ENCODE results near the gene PIEZO2. TPM values are rescaled to one million over a fixed set of nuclear protein-coding genes. Genes with fewer than 3 reads are reported as not detected.

The PIEZO2 gene
- total RNA-seq, 1 experiment from 2014 or later, result 0.11 TPM

DNA sequence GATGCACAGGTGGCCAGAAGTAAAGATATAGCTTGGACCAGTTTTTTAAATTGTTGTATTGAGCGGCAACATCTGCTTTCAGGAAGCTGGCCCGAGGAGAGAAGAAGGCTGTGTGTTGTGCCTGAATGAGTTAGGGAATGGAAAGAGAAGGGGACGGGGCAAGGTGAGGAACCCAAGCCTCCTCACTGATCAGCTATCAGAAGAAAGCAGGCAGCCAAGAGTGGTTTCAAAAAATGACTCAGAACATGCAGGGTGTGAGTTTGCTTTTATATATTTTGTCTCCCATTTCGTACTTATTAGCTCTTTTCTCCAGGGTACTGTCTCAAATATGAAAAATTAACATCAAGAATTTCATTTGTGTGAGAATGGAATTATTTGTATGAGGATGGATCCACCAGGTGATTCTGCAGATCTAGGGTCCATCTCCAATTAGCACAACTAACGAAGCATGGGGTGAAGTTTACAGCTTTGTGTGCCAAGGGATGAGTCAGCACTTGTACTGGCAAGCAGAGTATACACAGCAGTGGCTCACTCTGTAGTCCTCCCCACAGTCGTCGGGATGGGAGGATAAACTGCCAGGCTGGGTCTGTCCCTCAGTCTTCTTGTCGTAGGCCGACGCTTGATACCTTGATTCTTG, 175.7 kb downstream of the PIEZO2 start:
- POLR2A ChIA-PET, result no interaction called here
- no peak overlapping the region for H3K27ac Mint-ChIP-seq (ENCODE audit: unreplicated experiment)
- H3K36me3 Mint-ChIP-seq (ENCODE audit: insufficient read depth, unreplicated experiment), result no peaks in the 10 kb centered on the region
- Histone ChIP-seq H3K4me1 (no peaks in the 10 kb centered on the region), H3K36me3 (ENCODE audit: control insufficient read depth, insufficient read depth, low read length) (no peaks in the 10 kb centered on the region), H3K4me3 (ENCODE audit: low read depth, low read length) (no peak overlapping the region), H3K9me3 (peaks cover 3% of the 10 kb centered on the region; the same call in 1 of the 2 replicates), H3K27me3 (replicated peaks; ENCODE audit: control insufficient read depth, insufficient read depth, low read length) (no peaks in the 10 kb centered on the region)
- CTCF ChIA-PET, result no interaction called here
- no peak overlapping the region for H3K4me3 Mint-ChIP-seq (ENCODE audit: unreplicated experiment)
- DNase-seq, result no peak
- H3K27me3 Mint-ChIP-seq (ENCODE audit: insufficient read depth, unreplicated experiment), result no peaks in the 10 kb centered on the region
- no peaks in the 10 kb centered on the region for H3K4me1 Mint-ChIP-seq (ENCODE audit: low read depth, unreplicated experiment)
- TF ChIP-seq, protein P1, sequence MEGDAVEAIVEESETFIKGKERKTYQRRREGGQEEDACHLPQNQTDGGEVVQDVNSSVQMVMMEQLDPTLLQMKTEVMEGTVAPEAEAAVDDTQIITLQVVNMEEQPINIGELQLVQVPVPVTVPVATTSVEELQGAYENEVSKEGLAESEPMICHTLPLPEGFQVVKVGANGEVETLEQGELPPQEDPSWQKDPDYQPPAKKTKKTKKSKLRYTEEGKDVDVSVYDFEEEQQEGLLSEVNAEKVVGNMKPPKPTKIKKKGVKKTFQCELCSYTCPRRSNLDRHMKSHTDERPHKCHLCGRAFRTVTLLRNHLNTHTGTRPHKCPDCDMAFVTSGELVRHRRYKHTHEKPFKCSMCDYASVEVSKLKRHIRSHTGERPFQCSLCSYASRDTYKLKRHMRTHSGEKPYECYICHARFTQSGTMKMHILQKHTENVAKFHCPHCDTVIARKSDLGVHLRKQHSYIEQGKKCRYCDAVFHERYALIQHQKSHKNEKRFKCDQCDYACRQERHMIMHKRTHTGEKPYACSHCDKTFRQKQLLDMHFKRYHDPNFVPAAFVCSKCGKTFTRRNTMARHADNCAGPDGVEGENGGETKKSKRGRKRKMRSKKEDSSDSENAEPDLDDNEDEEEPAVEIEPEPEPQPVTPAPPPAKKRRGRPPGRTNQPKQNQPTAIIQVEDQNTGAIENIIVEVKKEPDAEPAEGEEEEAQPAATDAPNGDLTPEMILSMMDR (IDR thresholded peaks at IDR 0.05; ENCODE audit: insufficient read depth in 1 of 2, low read depth in 1 of 2, low read length in 1 of 2, severe bottlenecking in 1 of 2, unreplicated experiment in 1 of 2), result no peak
- intact Hi-C loops (cut with micrococcal nuclease; ENCODE audit: unreplicated experiment), result no loop called here
- no TSS peak for BruUV-seq (replicated peaks)
- H3K9me3 Mint-ChIP-seq (ENCODE audit: unreplicated experiment), result no peaks in the 10 kb centered on the region

DNA sequence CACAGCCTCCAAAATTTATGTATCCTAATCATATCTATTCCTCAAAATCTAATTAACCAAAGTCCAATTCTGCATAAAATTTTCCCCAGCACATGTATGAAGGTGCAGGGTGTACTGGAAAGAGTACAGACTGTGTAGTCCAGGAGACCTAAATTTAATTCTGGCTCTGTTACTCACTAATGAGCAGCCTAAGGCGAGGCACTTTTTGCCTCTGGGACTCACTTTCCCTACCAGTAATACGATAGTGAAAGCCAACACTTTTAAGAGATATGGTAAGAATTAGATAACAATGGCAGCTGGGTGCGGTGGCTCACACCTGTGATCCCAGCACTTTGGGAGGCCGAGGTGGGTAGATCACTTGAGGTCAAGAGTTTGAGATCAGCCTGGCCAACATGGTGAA, 177.7 kb downstream of the PIEZO2 start:
- no peaks in the 10 kb centered on the region for H3K9me3 Mint-ChIP-seq (ENCODE audit: unreplicated experiment)
- no peak for DNase-seq
- ChIA-PET CTCF (no interaction called here), POLR2A (no interaction called here)
- H3K27me3 Mint-ChIP-seq (ENCODE audit: insufficient read depth, unreplicated experiment), result no peaks in the 10 kb centered on the region
- BruUV-seq (replicated peaks), result no TSS peak
- no peaks in the 10 kb centered on the region for H3K36me3 Mint-ChIP-seq (ENCODE audit: insufficient read depth, unreplicated experiment)
- no peaks in the 10 kb centered on the region for H3K4me1 Mint-ChIP-seq (ENCODE audit: low read depth, unreplicated experiment)
- intact Hi-C loops (cut with micrococcal nuclease; ENCODE audit: unreplicated experiment), result no loop called here
- H3K27me3 ChIP-seq (replicated peaks; ENCODE audit: control insufficient read depth, insufficient read depth, low read length), result no peaks in the 10 kb centered on the region
- TF ChIP-seq, protein P1 (IDR thresholded peaks at IDR 0.05; ENCODE audit: insufficient read depth in 1 of 2, low read depth in 1 of 2, low read length in 1 of 2, severe bottlenecking in 1 of 2, unreplicated experiment in 1 of 2), result no peak
- no peak overlapping the region for H3K4me3 ChIP-seq (ENCODE audit: low read depth, low read length)
- no peaks in the 10 kb centered on the region for H3K36me3 ChIP-seq (ENCODE audit: control insufficient read depth, insufficient read depth, low read length)
- H3K9me3 ChIP-seq, result peaks cover 10% of the 10 kb centered on the region; the same call in 1 of the 2 replicates
- H3K4me1 ChIP-seq, result no peaks in the 10 kb centered on the region
- H3K27ac Mint-ChIP-seq (ENCODE audit: unreplicated experiment), result no peak overlapping the region
- no peak overlapping the region for H3K4me3 Mint-ChIP-seq (ENCODE audit: unreplicated experiment)

DNA sequence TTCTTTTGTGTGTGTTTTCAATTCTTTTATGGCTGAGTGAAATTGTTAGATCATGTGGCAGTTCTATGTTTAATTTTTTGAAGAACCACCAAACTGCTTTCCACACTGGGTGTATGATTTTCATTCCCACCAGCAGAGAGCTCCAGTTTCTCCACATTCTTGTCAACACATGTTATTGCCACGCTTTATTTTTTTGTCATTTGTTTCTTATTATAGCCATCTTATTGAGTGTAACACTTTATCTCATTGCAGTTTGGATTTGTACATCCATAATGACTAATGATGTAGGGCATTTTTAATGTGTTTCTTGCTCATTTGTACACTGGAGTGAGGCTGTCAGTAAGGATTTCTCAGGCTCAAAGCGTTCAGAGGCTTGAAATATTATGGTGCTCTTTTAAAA, 184.2 kb downstream of the PIEZO2 start:
- no peaks in the 10 kb centered on the region for H3K4me1 Mint-ChIP-seq (ENCODE audit: low read depth, unreplicated experiment)
- no peaks in the 10 kb centered on the region for H3K36me3 Mint-ChIP-seq (ENCODE audit: insufficient read depth, unreplicated experiment)
- TF ChIP-seq, protein P1 (IDR thresholded peaks at IDR 0.05; ENCODE audit: insufficient read depth in 1 of 2, low read depth in 1 of 2, low read length in 1 of 2, severe bottlenecking in 1 of 2, unreplicated experiment in 1 of 2), result no peak
- no peak overlapping the region for H3K4me3 Mint-ChIP-seq (ENCODE audit: unreplicated experiment)
- POLR2A ChIA-PET, result no interaction called here
- no peaks in the 10 kb centered on the region for H3K36me3 ChIP-seq (ENCODE audit: control insufficient read depth, insufficient read depth, low read length)
- CTCF ChIA-PET, result no interaction called here
- H3K9me3 Mint-ChIP-seq (ENCODE audit: unreplicated experiment), result no peaks in the 10 kb centered on the region
- no peaks in the 10 kb centered on the region for H3K4me1 ChIP-seq
- H3K27me3 Mint-ChIP-seq (ENCODE audit: insufficient read depth, unreplicated experiment), result no peaks in the 10 kb centered on the region
- no TSS peak for BruUV-seq (replicated peaks)
- H3K9me3 ChIP-seq, result peaks cover 10% of the 10 kb centered on the region; the same call in 1 of the 2 replicates
- intact Hi-C loops (cut with micrococcal nuclease; ENCODE audit: unreplicated experiment), result no loop called here
- no peak for DNase-seq
- no peak overlapping the region for H3K27ac Mint-ChIP-seq (ENCODE audit: unreplicated experiment)
- no peak overlapping the region for H3K4me3 ChIP-seq (ENCODE audit: low read depth, low read length)
- H3K27me3 ChIP-seq (replicated peaks; ENCODE audit: control insufficient read depth, insufficient read depth, low read length), result no peaks in the 10 kb centered on the region
